K562 (cell line): ENCODE measurements around the gene RNF44. TPM values are rescaled to one million over a fixed set of nuclear protein-coding genes. Genes with fewer than 3 reads are reported as not detected.

Experiments
- ATAC-seq: fragments of 200-7000 bp; cut with Tn5 transposase; 3 replicates; pipeline ENCODE4 v1.9.1; 2020; ENCODE audit warnings: moderate library complexity
- BruUV-seq: library from RNA; stranded (reverse); fragments of 400-500 nt; replicated peaks from 2 replicates; lab custom pipeline; 2021; lab: Mats Ljungman, UMichigan
- CTCF ChIA-PET: fragments of 300-600 bp; formaldehyde crosslinking; extraction: SDS; loops from one replicate; lab custom pipeline; 2021; ENCODE audit warnings: low intra/inter-chr PET ratio; lab: Yijun Ruan, JAX
- POLR2A ChIA-PET: fragments of 300-600, 350-650 bp; sonication (Branson Sonifier 250); formaldehyde crosslinking; extraction: SDS; loops from one replicate; lab custom pipeline; 2021; ENCODE audit warnings: antibody characterized with exemption, inconsistent platforms; lab: Yijun Ruan, JAX
- DNase-seq, 4 experiments: peaks; one replicate each; pipeline versions ENCODE4 v3.0.0 to v3.0.0-alpha.2; 2011 to 2018; ENCODE audit warnings: low spot score in 3 of 4, mixed read lengths in 3 of 4; ENCODE audit errors: extremely low read depth in 1 of 4
- FAIRE-seq: peaks from 2 replicates; lab custom pipeline; 2011; peaks lifted over from hg19 to GRCh38; lab: Jason Lieb, UNC
- H2AFZ ChIP-seq: 2 replicates; pipeline ENCODE4 v1.6.0; 2011; ENCODE audit warnings: low read depth, low read length, control low read depth, inconsistent platforms
- H3K27ac ChIP-seq: fragments of 200-600 bp; 3 replicates; pipeline ENCODE4 v1.8.0; 2011; ENCODE audit warnings: low read depth, mild to moderate bottlenecking, control low read depth, inconsistent platforms, low read length, moderate library complexity, mixed read lengths; ENCODE audit errors: extremely low read depth
- H3K27me3 ChIP-seq, 2 experiments: fragments of 300-600 bp in 1 of 2; 2 replicates in 1 of 2; 3 replicates in 1 of 2; pipeline versions ENCODE4 v1.6.0 to v1.8.0; 2011; ENCODE audit warnings: inconsistent platforms in 2 of 2, low read length in 2 of 2, mild to moderate bottlenecking in 1 of 2, mixed read lengths in 1 of 2, moderate library complexity in 1 of 2; ENCODE audit not compliant: control insufficient read depth in 2 of 2, insufficient read depth in 2 of 2
- H3K36me3 ChIP-seq: fragments of 300-600 bp; 3 replicates; pipeline ENCODE4 v1.8.0; 2011; ENCODE audit warnings: mild to moderate bottlenecking, low read length, inconsistent platforms; ENCODE audit not compliant: control insufficient read depth, insufficient read depth
- H3K4me1 ChIP-seq, 2 experiments: fragments of 200-600 bp in 1 of 2; replicated peaks in 1 of 2; 2 replicates in 1 of 2; 3 replicates in 1 of 2; pipeline versions ENCODE4 v1.5.1 to v1.8.0; 2011; ENCODE audit warnings: inconsistent platforms in 2 of 2, low read length in 2 of 2, mild to moderate bottlenecking in 1 of 2, mixed read lengths in 1 of 2, moderate library complexity in 1 of 2; ENCODE audit not compliant: control insufficient read depth in 2 of 2, insufficient read depth in 2 of 2
- H3K4me2 ChIP-seq: 2 replicates; pipeline ENCODE4 v1.6.1; 2011; ENCODE audit warnings: low read length, control low read depth, inconsistent platforms, mixed read lengths; ENCODE audit not compliant: insufficient read depth
- H3K4me3 ChIP-seq: fragments of 200-600 bp; sonication (generic), shearing (Covaris generic); 2 replicates; pipeline ENCODE4 v1.5.1; 2016; ENCODE audit warnings: control low read depth, inconsistent platforms
- H3K79me2 ChIP-seq: fragments of 200-600 bp; 3 replicates; pipeline ENCODE4 v1.8.0; 2011; ENCODE audit warnings: low read length, inconsistent platforms; ENCODE audit not compliant: control insufficient read depth, insufficient read depth
- H3K9ac ChIP-seq, 2 experiments: 2 replicates each; pipeline versions ENCODE4 v1.6.0 to v1.6.1; 2011; ENCODE audit warnings: low read depth in 2 of 2, low read length in 2 of 2, control low read depth in 1 of 2, inconsistent platforms in 1 of 2, mild to moderate bottlenecking in 1 of 2, mixed read lengths in 1 of 2; ENCODE audit not compliant: insufficient read depth in 1 of 2
- H3K9me1 ChIP-seq: one replicate; pipeline ENCODE4 v1.6.0; 2011; ENCODE audit warnings: inconsistent platforms, mild to moderate bottlenecking, low read length, moderate library complexity; ENCODE audit not compliant: control insufficient read depth, insufficient read depth
- H3K9me3 ChIP-seq: replicated peaks from 2 replicates; pipeline ENCODE4 v1.5.1; 2011; ENCODE audit warnings: low read depth, low read length, inconsistent platforms; ENCODE audit not compliant: control insufficient read depth, insufficient read depth
- H4K20me1 ChIP-seq: replicated peaks from 2 replicates; pipeline ENCODE4 v1.6.1; 2011; ENCODE audit warnings: low read length, inconsistent platforms, mixed read lengths; ENCODE audit not compliant: control insufficient read depth, insufficient read depth
- ARID3B ChIP-seq: fragments of 250-450 bp; sonication (Bioruptor Pico); IDR thresholded peaks from 2 replicates; pipeline ENCODE4 v1.4.0; 2020; ENCODE audit warnings: borderline replicate concordance
- ARID4B ChIP-seq: sonication (generic); formaldehyde crosslinking; IDR thresholded peaks from 2 replicates; pipeline ENCODE4 v1.8.0; 2022; ENCODE audit warnings: mild to moderate bottlenecking, missing genetic modification reagents
- GABPB1 ChIP-seq: sonication (generic); formaldehyde crosslinking; IDR thresholded peaks from 2 replicates; pipeline ENCODE4 v1.8.0; 2022; ENCODE audit warnings: mild to moderate bottlenecking, missing genetic modification reagents
- HIVEP1 ChIP-seq: fragments of 250-450 bp; sonication (Bioruptor Pico); IDR thresholded peaks from 2 replicates; pipeline ENCODE4 v1.4.0; 2020; ENCODE audit warnings: mild to moderate bottlenecking
- HOXB6 ChIP-seq: fragments of 250-450 bp; sonication (Bioruptor Pico); IDR thresholded peaks from 2 replicates; pipeline ENCODE4 v1.5.1; 2022; ENCODE audit warnings: mild to moderate bottlenecking, borderline replicate concordance
- LCOR ChIP-seq: sonication (generic); formaldehyde crosslinking; IDR thresholded peaks from 2 replicates; pipeline ENCODE4 v1.8.0; 2022; ENCODE audit warnings: mild to moderate bottlenecking, missing genetic modification reagents
- MTA2 ChIP-seq: fragments of 450-650 bp; IDR thresholded peaks from 2 replicates; pipeline ENCODE4 v1.6.1; 2016; ENCODE audit warnings: low read depth
- POLR2H ChIP-seq: IDR thresholded peaks from 2 replicates; pipeline ENCODE4 v1.6.1; 2016; ENCODE audit warnings: missing genetic modification characterization, low read depth, mild to moderate bottlenecking, control low read depth, missing compliant biosample characterization, moderate library complexity
- PTBP1 ChIP-seq: fragments of 200-400 bp; formaldehyde crosslinking; IDR thresholded peaks from 2 replicates; pipeline ENCODE4 v1.6.1; 2017; ENCODE audit warnings: low read depth, low read length
- STAT6 ChIP-seq: sonication (generic); formaldehyde crosslinking; IDR thresholded peaks from 2 replicates; pipeline ENCODE4 v1.8.1; 2023; ENCODE audit warnings: mild to moderate bottlenecking, missing genetic modification reagents
- ZC3H11A ChIP-seq: IDR thresholded peaks from 2 replicates; pipeline ENCODE4 v1.6.1; 2012; ENCODE audit warnings: low read depth, low read length, improper control_type of control experiment
- WGBS: fragments of 100-300 bp; shearing (Covaris generic); methylation state at CpG from one replicate; pipeline ENCODE4 v1.1.6; 2016; ENCODE audit warnings: low coverage, mixed read lengths; ENCODE audit not compliant: insufficient coverage; ENCODE audit errors: missing lambda C conversion rate; 5-methylcytosine and 5-hydroxymethylcytosine counted together
- in situ Hi-C: fragments of 300-500 bp; cut with MboI; formaldehyde crosslinking; loops from 4 replicates; pipeline ENCODE4 v1.15.0; 2018; ENCODE audit warnings: inconsistent platforms, mixed read lengths
- intact Hi-C: fragments of 100-400 bp; cut with micrococcal nuclease; formaldehyde crosslinking; loops from 2 replicates; pipeline ENCODE4 v1.14.2; 2022
- polyA plus RNA-seq, 8 experiments: library from polyadenylated mRNA; depleted of rRNA in 4 of 8; stranded (reverse) in 5 of 8; unstranded in 3 of 8; fragments of >200 nt; fragmentation: Nextera tagmentation in 2 of 8; fragmentation: Illumina TruSeq in 1 of 8; extraction: Ambion mirVana in 2 of 8; extraction: Trizol in 1 of 8; gene quantifications; 2 replicates each; pipeline versions ENCODE4 v1.2.1 to v1.2.3, GENCODE V29; 2011 to 2014; ENCODE audit warnings: inconsistent platforms in 1 of 8, missing spikeins in 1 of 8
- total RNA-seq, 7 experiments: library from RNA; depleted of rRNA in 6 of 7; stranded (reverse); fragments of >200 nt in 6 of 7; fragmentation: Illumina TruSeq in 2 of 7; extraction: Trizol in 2 of 7; gene quantifications; 2 replicates each; pipeline versions ENCODE4 v1.2.1 to v1.2.3, GENCODE V29; 2011 to 2021; ENCODE audit warnings: low replicate concordance in 1 of 7

RNF44 gene
- total and polyA plus RNA-seq, 9 of the 15 experiments (the other 6 are each of a cell fraction or from before 2014, with no cell fraction given), result 1.6 to 82.6 (median 7.4) TPM

DNA sequence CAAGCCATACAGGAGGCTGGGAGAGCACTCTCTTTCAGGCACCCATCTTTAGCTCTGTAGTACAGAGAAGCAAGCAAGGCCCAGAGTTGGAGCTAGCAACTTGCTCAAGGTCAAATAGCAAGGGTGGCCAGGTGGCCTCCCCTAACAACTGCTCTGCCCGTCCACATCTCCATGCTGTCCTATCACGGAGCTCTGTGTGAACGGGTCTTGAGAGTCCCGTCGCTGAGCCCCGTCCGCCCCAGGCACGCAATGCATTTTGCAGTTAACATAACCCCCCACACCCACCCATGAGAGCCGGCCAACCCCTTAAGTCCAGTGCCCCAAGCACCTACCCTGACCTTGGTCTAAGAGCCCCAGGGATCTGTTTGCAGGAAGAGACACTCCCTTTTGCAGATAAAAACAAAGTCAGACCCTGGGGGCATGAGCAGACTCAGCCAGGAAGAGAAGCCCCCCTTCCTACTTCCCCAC, 1.5 kb downstream of the RNF44 start (continued):
- TF ChIP-seq HOXB6 (CRISPR knock-in tag), result no peak

- H2AFZ ChIP-seq, result no peak overlapping the region
- H3K9me3 ChIP-seq, result no peaks in the 10 kb centered on the region
- intact Hi-C loops (no loop called here), in situ Hi-C loops (no loop called here)
- peaks cover 43% of the 10 kb centered on the region for H3K79me2 ChIP-seq
- H3K4me3 ChIP-seq, result peak overlapping the region; percentile 91
- H3K27ac ChIP-seq, result peak overlapping the region; percentile 98
- H4K20me1 ChIP-seq, result peaks cover 26% of the 10 kb centered on the region; the same call in 1 of the 2 replicates
- POLR2A ChIA-PET, result interaction anchor here (0.8 to 4.8 kb wide), 9 partner anchors 9 to 143 kb away, joined by 3 to 39 read pairs (median 4); no protein-coding TSS in a partner anchor
- H3K9me1 ChIP-seq, result peaks cover 4% of the 10 kb centered on the region
- BruUV-seq, result no TSS peak
- H3K9ac ChIP-seq, result peak overlapping the region; percentile 95 to 96
- H3K4me1 ChIP-seq, result peaks cover 45 to 49% of the 10 kb centered on the region in 2 experiments
- ATAC-seq (no peak), DNase-seq (no peak), FAIRE-seq (peak; percentile 6)
- WGBS, result 55% methylated on average over 11 of the region's 11 CpGs
- peak overlapping the region; percentile 99 for H3K4me2 ChIP-seq
- CTCF ChIA-PET, result no interaction called here
- H3K36me3 ChIP-seq, result peaks cover 50% of the 10 kb centered on the region; the same call in 2 of the 3 replicates
- H3K27me3 ChIP-seq, result no peaks in the 10 kb centered on the region
- TF ChIP-seq STAT6 (CRISPR knock-in tag) (no peak), ARID3B (CRISPR knock-in tag) (no peak), GABPB1 (CRISPR knock-in tag) (peak; percentile 29), MTA2 (no peak), HIVEP1 (CRISPR knock-in tag) (no peak), ARID4B (no peak), ZC3H11A (no peak), PTBP1 (0 out of 2 replicates have a peak, but pooled peaks have one; percentile 44), LCOR (CRISPR knock-in tag) (no peak), POLR2H (tag) (no peak)
These were observed 2.0 kb downstream of the RNF44 start for GRCh38 chr5:176535101-176535663.
